Breast epithelium (tissue), 3 donors: ENCODE results near the gene SHC1.

ENCODE experiments used
- POLR2A ChIP-seq: fragments of 450-650 bp; IDR thresholded peaks from one replicate; pipeline ENCODE4 v1.6.1; 2016; ENCODE audit warnings: antibody characterized with exemption, mild to moderate bottlenecking, moderate library complexity
- POLR2AphosphoS5 ChIP-seq, 3 donors: sonication (generic); formaldehyde crosslinking; IDR thresholded peaks; one replicate each; pipeline ENCODE4 v1.6.1; 2017; ENCODE audit warnings: antibody characterized with exemption in 3 of 3

DNA sequence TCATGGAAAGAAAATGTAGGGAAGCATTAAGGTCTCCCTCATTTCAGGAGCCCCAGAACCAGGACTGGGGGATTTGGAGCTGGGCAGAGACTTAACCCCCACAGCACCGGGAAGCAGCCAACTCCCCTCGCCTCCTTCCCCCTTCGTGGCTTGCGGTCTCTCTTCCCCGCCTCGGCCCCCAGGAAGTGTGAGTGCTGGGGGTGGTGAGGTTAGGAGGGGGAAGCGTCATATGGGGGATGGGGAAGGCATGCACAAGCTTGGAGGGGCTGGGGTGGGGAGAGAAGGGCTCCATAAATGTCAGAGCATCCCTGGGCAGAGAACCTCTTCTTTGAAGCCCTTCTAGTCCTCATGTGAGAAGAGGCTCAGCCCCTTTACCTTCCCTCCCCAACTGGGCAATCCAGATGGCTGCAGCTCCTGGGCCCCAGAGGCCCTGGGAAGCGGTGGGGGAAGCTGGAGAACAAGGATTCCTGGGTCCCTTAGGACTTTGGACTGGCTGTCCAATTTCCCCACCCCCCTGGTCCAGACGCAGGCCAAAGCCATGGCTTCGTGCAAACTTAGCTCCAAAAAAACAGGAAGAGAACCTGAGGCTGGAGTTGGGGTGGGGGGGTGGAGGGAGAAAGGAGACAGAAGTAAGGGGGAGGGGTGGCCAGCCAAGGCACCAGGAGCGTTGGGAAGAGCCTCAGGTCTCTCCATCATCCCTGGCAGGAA is 39.8 kb upstream of the SHC1 start:
- TF ChIP-seq POLR2A (no peak), POLR2AphosphoS5 (IDR thresholded peaks at IDR 0.05) (no peak)
